Chondrocyte (in vitro differentiated cells): ENCODE results near the gene SLC26A3. TPM values are rescaled to one million over a fixed set of nuclear protein-coding genes. Genes with fewer than 3 reads are reported as not detected.

ENCODE experiments used
- DNase-seq: peaks from one replicate; pipeline ENCODE4 v3.0.0; 2021; ENCODE audit warnings: mixed read lengths, low spot score
- H3K27ac Mint-ChIP-seq: one replicate; pipeline ENCODE4 v1.8.0; 2021; ENCODE audit warnings: mild to moderate bottlenecking, moderate library complexity, mixed read lengths; ENCODE audit not compliant: unreplicated experiment
- H3K27me3 Mint-ChIP-seq: 2 replicates; pipeline ENCODE4 v1.8.0; 2021; ENCODE audit warnings: low read depth, mixed read lengths
- H3K36me3 Mint-ChIP-seq: 2 replicates; pipeline ENCODE4 v1.8.0; 2021; ENCODE audit warnings: low read depth, mixed read lengths
- H3K4me1 Mint-ChIP-seq: 2 replicates; pipeline ENCODE4 v1.8.0; 2021; ENCODE audit warnings: low read depth, mild to moderate bottlenecking, mixed read lengths
- H3K4me3 Mint-ChIP-seq: one replicate; pipeline ENCODE4 v1.8.0; 2021; ENCODE audit warnings: mild to moderate bottlenecking, moderate library complexity, mixed read lengths; ENCODE audit not compliant: unreplicated experiment
- H3K9me3 Mint-ChIP-seq: 2 replicates; pipeline ENCODE4 v1.8.0; 2021; ENCODE audit warnings: low read depth, mixed read lengths
- CTCF ChIP-seq: fragments of 200-600 bp; sonication (generic); IDR thresholded peaks from 2 replicates; pipeline ENCODE4 v1.5.0; 2021; ENCODE audit warnings: antibody characterized with exemption, mild to moderate bottlenecking, moderate library complexity
- total RNA-seq: library from RNA; stranded (reverse); gene quantifications from 3 replicates; pipeline ENCODE4 v1.2.1, GENCODE V29; 2021

The SLC26A3 gene
- total RNA-seq, 1 donor from 2014 or later: not detected

GRCh38 chr7:107846324-107846723 is 43.3 kb upstream of the SLC26A3 start:
- Mint-ChIP-seq H3K36me3 (no peaks in the 10 kb centered on the region), H3K4me1 (no peaks in the 10 kb centered on the region), H3K27ac (no peak overlapping the region), H3K4me3 (no peak overlapping the region), H3K9me3 (no peaks in the 10 kb centered on the region), H3K27me3 (peaks cover 17% of the 10 kb centered on the region)
- no peak for TF ChIP-seq CTCF
- DNase-seq: no peak

DNA sequence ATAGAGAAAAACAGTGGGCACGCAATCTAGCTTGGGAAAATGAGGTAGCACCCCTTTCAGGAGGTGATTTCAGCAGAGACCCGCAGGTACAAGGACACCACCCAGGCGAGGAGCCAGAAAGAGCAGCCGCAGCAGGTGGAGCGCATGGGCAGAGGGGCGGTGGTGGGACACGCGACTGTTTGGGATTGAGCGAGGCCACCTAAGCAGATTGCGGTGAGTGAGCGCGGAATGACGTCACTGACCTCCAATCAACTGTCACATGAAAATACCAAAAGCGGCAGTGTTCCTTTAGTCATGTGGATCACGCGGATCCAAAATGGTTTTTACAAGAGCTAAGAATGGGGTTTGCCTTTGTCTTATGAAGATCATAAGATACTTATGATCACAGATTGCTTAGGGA is 40.2 kb upstream of the SLC26A3 start:
- Mint-ChIP-seq H3K4me3 (no peak overlapping the region), H3K9me3 (no peaks in the 10 kb centered on the region), H3K27ac (no peak overlapping the region), H3K4me1 (no peaks in the 10 kb centered on the region), H3K27me3 (peaks cover 23% of the 10 kb centered on the region), H3K36me3 (peaks cover 2% of the 10 kb centered on the region)
- no peak for TF ChIP-seq CTCF
- DNase-seq: no peak

DNA sequence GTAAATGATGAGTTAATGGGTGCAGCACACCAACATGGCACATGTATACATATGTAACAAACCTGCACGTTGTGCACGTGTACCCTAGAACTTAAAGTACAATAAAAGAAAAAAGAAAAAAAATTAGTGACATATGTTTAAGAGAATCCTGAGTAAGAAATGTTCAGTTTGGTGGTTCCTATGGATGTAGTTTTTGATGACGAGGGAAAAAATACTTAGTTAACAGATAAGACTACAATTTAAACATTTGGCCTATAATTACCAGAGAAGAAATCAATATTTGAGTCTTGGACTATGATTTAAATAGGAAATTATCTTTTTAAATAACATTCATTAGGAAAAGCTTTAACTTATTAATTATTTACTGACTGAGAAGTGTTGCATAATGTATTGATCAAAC is 39.2 kb upstream of the SLC26A3 start:
- H3K36me3 Mint-ChIP-seq: peaks cover 2% of the 10 kb centered on the region
- H3K9me3 Mint-ChIP-seq: no peaks in the 10 kb centered on the region
- DNase-seq: no peak
- no peaks in the 10 kb centered on the region for H3K4me1 Mint-ChIP-seq
- H3K27ac Mint-ChIP-seq: no peak overlapping the region
- H3K27me3 Mint-ChIP-seq: peaks cover 30% of the 10 kb centered on the region
- H3K4me3 Mint-ChIP-seq: no peak overlapping the region
- no peak for TF ChIP-seq CTCF

DNA sequence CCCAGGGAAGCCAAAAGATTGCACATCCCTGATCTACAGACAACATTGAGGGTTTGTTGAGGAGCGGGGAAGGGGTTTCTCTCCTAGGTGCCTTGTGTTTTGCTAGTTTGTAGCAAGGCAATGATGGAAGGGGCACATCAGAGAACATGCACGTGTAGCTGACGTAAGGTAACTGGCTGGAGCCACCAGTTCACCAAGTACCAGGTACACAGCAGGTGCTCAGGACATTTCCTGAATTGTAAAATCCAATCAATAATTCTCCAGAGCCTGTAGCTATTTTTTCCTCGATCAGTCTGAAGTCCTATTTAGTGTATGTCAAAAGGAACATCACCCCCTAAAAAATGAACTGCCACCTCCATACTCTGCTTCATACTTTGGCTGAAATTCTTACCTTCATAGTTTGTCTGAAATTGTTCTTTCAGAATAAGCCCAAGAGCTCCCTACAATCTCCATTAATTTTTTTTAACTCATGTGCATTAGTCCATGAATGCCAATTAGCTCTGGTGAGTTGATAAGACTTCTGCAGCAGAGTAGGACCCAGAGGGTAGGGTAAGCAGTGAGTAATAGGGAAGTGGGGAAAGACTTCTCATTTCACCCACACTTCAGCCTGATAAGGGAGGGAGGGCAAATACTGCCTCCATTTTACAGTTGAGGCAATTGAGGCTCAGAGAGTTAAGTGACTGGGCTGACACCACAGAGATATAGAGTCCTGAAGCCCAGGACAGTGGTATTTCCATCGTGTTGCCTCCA is 36.0 kb upstream of the SLC26A3 start:
- H3K27me3 Mint-ChIP-seq: peaks cover 30% of the 10 kb centered on the region
- TF ChIP-seq CTCF: no peak
- H3K4me3 Mint-ChIP-seq: no peak overlapping the region
- H3K36me3 Mint-ChIP-seq: peaks cover 2% of the 10 kb centered on the region
- no peak overlapping the region for H3K27ac Mint-ChIP-seq
- H3K9me3 Mint-ChIP-seq: no peaks in the 10 kb centered on the region
- no peaks in the 10 kb centered on the region for H3K4me1 Mint-ChIP-seq
- no peak for DNase-seq

GRCh38 chr7:107838024-107838601 is 35.1 kb upstream of the SLC26A3 start:
- no peak for DNase-seq
- no peaks in the 10 kb centered on the region for H3K9me3 Mint-ChIP-seq
- no peaks in the 10 kb centered on the region for H3K4me1 Mint-ChIP-seq
- no peak overlapping the region for H3K27ac Mint-ChIP-seq
- no peak overlapping the region for H3K4me3 Mint-ChIP-seq
- peaks cover 2% of the 10 kb centered on the region for H3K36me3 Mint-ChIP-seq
- no peak for TF ChIP-seq CTCF
- peaks cover 32% of the 10 kb centered on the region for H3K27me3 Mint-ChIP-seq
